Epithelial cell of esophagus (primary cell): ENCODE data around the gene LRRC58.

ENCODE experiments used
- DNase-seq: peaks from one replicate; pipeline ENCODE4 v3.0.0; 2010; ENCODE audit warnings: low read depth
- H3K4me3 ChIP-seq: 2 replicates; pipeline ENCODE4 v1.5.1; 2011; ENCODE audit warnings: mild to moderate bottlenecking, low read length, control low read depth
- TF ChIP-seq, protein P1 (sequence below): IDR thresholded peaks from 2 replicates; pipeline ENCODE4 v1.5.1; 2011; ENCODE audit warnings: low read depth, mild to moderate bottlenecking, low read length, control low read depth, inconsistent platforms; ENCODE audit not compliant: insufficient read depth; ENCODE audit errors: missing control alignments

Gene LRRC58

GRCh38 chr3:120353463-120353862 lies 4.3 kb upstream of the LRRC58 start:
- H3K4me3 ChIP-seq = no peak overlapping the region
- TF ChIP-seq, protein P1, sequence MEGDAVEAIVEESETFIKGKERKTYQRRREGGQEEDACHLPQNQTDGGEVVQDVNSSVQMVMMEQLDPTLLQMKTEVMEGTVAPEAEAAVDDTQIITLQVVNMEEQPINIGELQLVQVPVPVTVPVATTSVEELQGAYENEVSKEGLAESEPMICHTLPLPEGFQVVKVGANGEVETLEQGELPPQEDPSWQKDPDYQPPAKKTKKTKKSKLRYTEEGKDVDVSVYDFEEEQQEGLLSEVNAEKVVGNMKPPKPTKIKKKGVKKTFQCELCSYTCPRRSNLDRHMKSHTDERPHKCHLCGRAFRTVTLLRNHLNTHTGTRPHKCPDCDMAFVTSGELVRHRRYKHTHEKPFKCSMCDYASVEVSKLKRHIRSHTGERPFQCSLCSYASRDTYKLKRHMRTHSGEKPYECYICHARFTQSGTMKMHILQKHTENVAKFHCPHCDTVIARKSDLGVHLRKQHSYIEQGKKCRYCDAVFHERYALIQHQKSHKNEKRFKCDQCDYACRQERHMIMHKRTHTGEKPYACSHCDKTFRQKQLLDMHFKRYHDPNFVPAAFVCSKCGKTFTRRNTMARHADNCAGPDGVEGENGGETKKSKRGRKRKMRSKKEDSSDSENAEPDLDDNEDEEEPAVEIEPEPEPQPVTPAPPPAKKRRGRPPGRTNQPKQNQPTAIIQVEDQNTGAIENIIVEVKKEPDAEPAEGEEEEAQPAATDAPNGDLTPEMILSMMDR = no peak
- DNase-seq = no peak

- TF ChIP-seq, protein P1 = no peak
- H3K4me3 ChIP-seq = no peak overlapping the region
- DNase-seq = no peak
Measured at GRCh38 chr3:120352017-120352416, 2.9 kb upstream of the LRRC58 start.

GRCh38 chr3:120350401-120350941 lies 1.3 kb upstream of the LRRC58 start:
- peak; percentile 57 for DNase-seq
- no peak overlapping the region for H3K4me3 ChIP-seq
- TF ChIP-seq, protein P1 = no peak

GRCh38 chr3:120349855-120350125 lies 636 bp upstream of the LRRC58 start:
- DNase-seq = no peak
- TF ChIP-seq, protein P1 = no peak
- H3K4me3 ChIP-seq = peak overlapping the region; percentile 77

GRCh38 chr3:120348065-120348990 lies 826 bp downstream of the LRRC58 start:
- H3K4me3 ChIP-seq = peak overlapping the region; percentile 77
- DNase-seq = no peak
- TF ChIP-seq, protein P1 = no peak

DNA sequence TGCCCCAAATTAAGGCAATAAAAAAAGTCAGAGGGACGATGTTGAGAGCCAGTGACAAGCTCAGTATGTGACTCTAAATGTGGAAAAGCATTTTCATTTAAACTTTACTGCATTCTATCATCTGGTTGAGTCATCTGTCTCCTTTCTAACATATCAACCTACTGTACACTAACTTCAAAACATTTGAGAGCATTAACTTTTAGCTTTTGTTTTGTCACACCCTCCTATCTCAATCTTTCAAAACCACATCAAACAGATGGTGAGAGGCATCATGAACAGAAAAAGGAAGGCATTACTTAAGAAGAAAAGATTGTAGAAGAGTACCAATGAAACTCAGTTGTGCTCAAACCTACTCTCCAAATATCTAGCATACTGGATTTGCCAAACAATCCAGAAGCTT lies 4.8 kb downstream of the LRRC58 start:
- no peak for DNase-seq
- TF ChIP-seq, protein P1 = no peak
- no peak overlapping the region for H3K4me3 ChIP-seq
